Keratinocyte (primary cell): Measurements from ENCODE around the gene RNF150. TPM values are rescaled to one million over a fixed set of nuclear protein-coding genes. Genes with fewer than 3 reads are reported as not detected.

Experiments
- DNase-seq: peaks from one replicate; pipeline ENCODE4 v3.0.0-alpha.2; 2011; ENCODE audit warnings: low read depth, missing footprints, low spot score
- FAIRE-seq: peaks from 2 replicates; lab custom pipeline; 2011; peaks lifted over from hg19 to GRCh38; lab: Jason Lieb, UNC
- H2AFZ ChIP-seq: 2 replicates; pipeline ENCODE4 v1.6.0; 2012; ENCODE audit warnings: low read length, control low read depth, inconsistent platforms; ENCODE audit not compliant: control insufficient read depth
- H3K27ac ChIP-seq: 2 replicates; pipeline ENCODE4 v1.5.1; 2011; ENCODE audit warnings: low read length; ENCODE audit not compliant: control insufficient read depth, insufficient read depth
- H3K27me3 ChIP-seq: 3 replicates; pipeline ENCODE4 v1.6.0; 2011; ENCODE audit warnings: low read length; ENCODE audit not compliant: control insufficient read depth, insufficient read depth; ENCODE audit errors: extremely low read depth
- H3K36me3 ChIP-seq, 2 experiments: 2 replicates in 1 of 2; 3 replicates in 1 of 2; pipeline ENCODE4 v1.5.1; 2011; ENCODE audit warnings: low read length in 2 of 2, mild to moderate bottlenecking in 1 of 2; ENCODE audit not compliant: control insufficient read depth in 2 of 2, insufficient read depth in 2 of 2; ENCODE audit errors: extremely low read depth in 1 of 2
- H3K4me1 ChIP-seq: 3 replicates; pipeline ENCODE4 v1.5.1; 2011; ENCODE audit warnings: low read length; ENCODE audit not compliant: control insufficient read depth, insufficient read depth; ENCODE audit errors: extremely low read depth
- H3K4me2 ChIP-seq: 3 replicates; pipeline ENCODE4 v1.6.0; 2011; ENCODE audit warnings: low read depth, low read length; ENCODE audit not compliant: control insufficient read depth, insufficient read depth; ENCODE audit errors: extremely low read depth
- H3K4me3 ChIP-seq, 3 experiments: fragments of 200-600 bp in 1 of 3; sonication (generic) in 1 of 3; 2 replicates in 2 of 3; 3 replicates in 1 of 3; pipeline ENCODE4 v1.5.1; 2011 to 2016; ENCODE audit warnings: low read length in 3 of 3, mild to moderate bottlenecking in 3 of 3, control low read depth in 2 of 3, inconsistent platforms in 1 of 3, low read depth in 1 of 3, mixed read lengths in 1 of 3, mixed run types in 1 of 3, moderate library complexity in 1 of 3; ENCODE audit not compliant: control insufficient read depth in 2 of 3, insufficient read depth in 2 of 3; ENCODE audit errors: extremely low read depth in 1 of 3
- H3K79me2 ChIP-seq: 2 replicates; pipeline ENCODE4 v1.6.0; 2012; ENCODE audit warnings: low read length; ENCODE audit not compliant: control insufficient read depth, insufficient read depth
- H3K9ac ChIP-seq: 3 replicates; pipeline ENCODE4 v1.6.0; 2011; ENCODE audit warnings: low read length; ENCODE audit not compliant: control insufficient read depth, insufficient read depth; ENCODE audit errors: extremely low read depth
- H3K9me1 ChIP-seq: 3 replicates; pipeline ENCODE4 v1.6.0; 2011; ENCODE audit warnings: low read length; ENCODE audit not compliant: control insufficient read depth, insufficient read depth; ENCODE audit errors: extremely low read depth
- H3K9me3 ChIP-seq: 2 replicates; pipeline ENCODE4 v1.5.1; 2012; ENCODE audit warnings: low read depth, low read length; ENCODE audit not compliant: control insufficient read depth
- H4K20me1 ChIP-seq: 3 replicates; pipeline ENCODE4 v1.6.0; 2011; ENCODE audit warnings: low read length; ENCODE audit not compliant: control insufficient read depth, insufficient read depth; ENCODE audit errors: extremely low read depth
- CTCF ChIP-seq, 3 experiments: IDR thresholded peaks in 1 of 3; conservative IDR thresholded peaks in 1 of 3; optimal IDR thresholded peaks in 1 of 3; 2 replicates in 2 of 3; 3 replicates in 1 of 3; pipeline versions ENCODE3 to v1.5.1; 2011; ENCODE audit warnings: low read length in 3 of 3, mild to moderate bottlenecking in 3 of 3, moderate library complexity in 2 of 3, control low read depth in 1 of 3, inconsistent platforms in 1 of 3; ENCODE audit not compliant: insufficient read depth in 2 of 3; ENCODE audit errors: extremely low read depth in 1 of 3
- EZH2 ChIP-seq: IDR thresholded peaks from one replicate; pipeline ENCODE4 v1.6.1; 2012; ENCODE audit warnings: inconsistent platforms, mild to moderate bottlenecking, low read length, moderate library complexity
- dilution Hi-C: fragments of 300-500 bp; cut with MboI; formaldehyde crosslinking; loops from one replicate; pipeline ENCODE4 v1.7.0; 2020; ENCODE audit warnings: low sequenced_read_pairs; ENCODE audit not compliant: extremely low pct_ligation_motif_present
- polyA plus RNA-seq, 5 experiments: library from polyadenylated mRNA; depleted of rRNA in 3 of 5; stranded (reverse) in 3 of 5; stranded (forward) in 1 of 5; unstranded in 1 of 5; fragments of >200 nt; gene quantifications; 1 replicate in 1 of 5; 2 replicates in 3 of 5; 3 replicates in 1 of 5; pipeline versions ENCODE4 v1.2.1 to v1.2.3, GENCODE V29; 2011 to 2012; ENCODE audit warnings: missing spikeins in 2 of 5, low read depth in 1 of 5, low replicate concordance in 1 of 5

Gene RNF150
- polyA plus RNA-seq, 1 donor (not counting 4 experiments of a cell fraction or from before 2014, with no cell fraction given), result 0.18 TPM

GRCh38 chr4:140944572-140944971 lies 188.7 kb downstream of the RNF150 start:
- no peak for TF ChIP-seq CTCF (optimal IDR thresholded peaks at IDR 0.05 in 1 of 3, IDR thresholded peaks at IDR 0.05 in 1 of 3, conservative IDR thresholded peaks at IDR 0.05 in 1 of 3; ENCODE audit: extremely low read depth in 1 of 3, insufficient read depth in 2 of 3, low read length in 3 of 3)
- no peak for TF ChIP-seq EZH2
- H3K9me1 ChIP-seq, result no peaks in the 10 kb centered on the region
- no peaks in the 10 kb centered on the region for H3K79me2 ChIP-seq
- H3K9ac ChIP-seq, result no peak overlapping the region
- DNase-seq, result no peak
- no peaks in the 10 kb centered on the region for H3K27me3 ChIP-seq
- H3K4me3 ChIP-seq, result no peak overlapping the region
- H3K4me2 ChIP-seq, result no peak overlapping the region
- peaks cover 7% of the 10 kb centered on the region for H3K4me1 ChIP-seq
- H3K36me3 ChIP-seq, result no peaks in the 10 kb centered on the region
- H2AFZ ChIP-seq, result no peak overlapping the region
- no peaks in the 10 kb centered on the region for H3K9me3 ChIP-seq
- no peak overlapping the region for H3K27ac ChIP-seq
- no peaks in the 10 kb centered on the region for H4K20me1 ChIP-seq
- dilution Hi-C loops, result no loop called here
- FAIRE-seq, result no peak

GRCh38 chr4:140944199-140944515 lies 189.1 kb downstream of the RNF150 start:
- H3K4me2 ChIP-seq, result no peak overlapping the region
- DNase-seq (no peak), FAIRE-seq (no peak)
- H3K36me3 ChIP-seq, result no peaks in the 10 kb centered on the region
- H3K27me3 ChIP-seq, result no peaks in the 10 kb centered on the region
- dilution Hi-C loops, result no loop called here
- H3K9ac ChIP-seq, result no peak overlapping the region
- H3K9me3 ChIP-seq, result no peaks in the 10 kb centered on the region
- H4K20me1 ChIP-seq, result no peaks in the 10 kb centered on the region
- H3K79me2 ChIP-seq, result no peaks in the 10 kb centered on the region
- TF ChIP-seq EZH2 (no peak), CTCF (optimal IDR thresholded peaks at IDR 0.05 in 1 of 3, IDR thresholded peaks at IDR 0.05 in 1 of 3, conservative IDR thresholded peaks at IDR 0.05 in 1 of 3; ENCODE audit: extremely low read depth in 1 of 3, insufficient read depth in 2 of 3, low read length in 3 of 3) (no peak)
- H2AFZ ChIP-seq, result no peak overlapping the region
- no peak overlapping the region for H3K27ac ChIP-seq
- H3K4me1 ChIP-seq, result peaks cover 7% of the 10 kb centered on the region
- no peaks in the 10 kb centered on the region for H3K9me1 ChIP-seq
- no peak overlapping the region for H3K4me3 ChIP-seq
